ENCODE measurements around the gene MPEG1.

DNA sequence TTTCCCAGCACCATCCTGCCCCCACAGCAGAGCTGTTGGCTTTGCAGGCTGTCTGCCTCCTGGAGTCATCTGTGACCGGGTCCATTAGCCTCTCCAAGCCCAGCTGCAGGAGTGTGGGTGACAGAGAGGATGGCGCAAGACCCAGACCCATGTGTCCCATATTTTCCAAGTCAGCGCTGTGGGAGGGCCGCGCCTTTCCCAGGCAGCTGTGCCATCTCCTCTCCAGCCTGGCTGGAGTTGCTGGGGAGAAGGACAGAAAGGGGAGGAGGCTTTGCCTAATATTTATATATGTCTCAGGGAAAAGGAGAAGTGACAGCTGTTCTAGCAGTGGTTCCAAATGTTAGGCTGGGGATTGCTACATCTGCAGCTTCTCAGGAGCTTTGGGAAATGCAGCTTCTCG lies 25.1 kb downstream of the MPEG1 start:
- no peak for TF ChIP-seq CTCF (IDR thresholded peaks at IDR 0.05)
- no peak for TF ChIP-seq POLR2A (IDR thresholded peaks at IDR 0.05)
